Epithelial cell of proximal tubule (primary cell): Measurements from ENCODE around the gene MTCH1. TPM values are rescaled to one million over a fixed set of nuclear protein-coding genes. Genes with fewer than 3 reads are reported as not detected.

Source experiments
- DNase-seq: peaks from one replicate; pipeline ENCODE4 v3.0.0-alpha.2; 2011; ENCODE audit warnings: low read depth
- H3K4me3 ChIP-seq: 2 replicates; pipeline ENCODE4 v1.5.1; 2011; ENCODE audit warnings: low read depth, mild to moderate bottlenecking, low read length
- CTCF ChIP-seq: conservative IDR thresholded peaks from 2 replicates; pipeline ENCODE4 v1.5.1; 2012; ENCODE audit warnings: low read depth, mild to moderate bottlenecking, low read length
- total RNA-seq: library from RNA; depleted of rRNA; stranded (reverse); fragments of >200 nt; gene quantifications from 2 replicates; pipeline ENCODE4 v1.2.3, GENCODE V29; 2015

MTCH1 gene
- total RNA-seq, 1 donor from 2014 or later, result 235 TPM

GRCh38 chr6:36969240-36969691, 16.7 kb downstream of the MTCH1 start:
- DNase-seq, result no peak
- TF ChIP-seq CTCF, result no peak
- no peak overlapping the region for H3K4me3 ChIP-seq

- no peak overlapping the region for H3K4me3 ChIP-seq
- no peak for DNase-seq
- no peak for TF ChIP-seq CTCF
Observed at GRCh38 chr6:36968266-36968977, 17.6 kb downstream of the MTCH1 start.

GRCh38 chr6:36967757-36968156, 18.2 kb downstream of the MTCH1 start:
- no peak overlapping the region for H3K4me3 ChIP-seq

GRCh38 chr6:36967301-36967700, 18.7 kb downstream of the MTCH1 start:
- no peak for TF ChIP-seq CTCF

More at GRCh38 chr6:36967757-36968156, 18.2 kb downstream of the MTCH1 start:
- no peak for DNase-seq
- TF ChIP-seq CTCF, result no peak

GRCh38 chr6:36964908-36965307, 21.1 kb downstream of the MTCH1 start:
- no peak for TF ChIP-seq CTCF
- no peak for DNase-seq
- H3K4me3 ChIP-seq, result no peak overlapping the region

More at GRCh38 chr6:36967301-36967700, 18.7 kb downstream of the MTCH1 start:
- H3K4me3 ChIP-seq, result no peak overlapping the region
- DNase-seq, result no peak

GRCh38 chr6:36964349-36964748, 21.6 kb downstream of the MTCH1 start:
- TF ChIP-seq CTCF, result no peak
- DNase-seq, result no peak
- no peak overlapping the region for H3K4me3 ChIP-seq
